GM19328 (cell line): Measurements from ENCODE around the gene TMEM151B.

Experiments
- ATAC-seq: cut with Tn5 transposase; IDR thresholded peaks from one replicate; pipeline ENCODE4 v1.9.1; 2021; ENCODE audit warnings: mild to moderate bottlenecking, moderate library complexity; ENCODE audit not compliant: unreplicated experiment

Gene TMEM151B

GRCh38 chr6:44250067-44250717, 20.1 kb upstream of the TMEM151B start:
- ATAC-seq, result no peak

- ATAC-seq, result no peak
Observed at GRCh38 chr6:44250718-44251123, 19.5 kb upstream of the TMEM151B start.

GRCh38 chr6:44251576-44252524, 18.4 kb upstream of the TMEM151B start:
- ATAC-seq, result no peak

- no peak for ATAC-seq
Observed at GRCh38 chr6:44253307-44254101, 16.7 kb upstream of the TMEM151B start.

GRCh38 chr6:44254191-44255104, 15.8 kb upstream of the TMEM151B start:
- no peak for ATAC-seq

- ATAC-seq, result no peak
Observed at GRCh38 chr6:44255105-44255808, 15.0 kb upstream of the TMEM151B start.

- no peak for ATAC-seq
Observed at GRCh38 chr6:44255871-44256774, 14.1 kb upstream of the TMEM151B start.

- no peak for ATAC-seq
Observed at GRCh38 chr6:44256775-44257024, 13.6 kb upstream of the TMEM151B start.

- ATAC-seq, result peak; percentile 49
Observed at GRCh38 chr6:44257025-44257752, 13.1 kb upstream of the TMEM151B start, which contains the start of gene SLC35B2. SLC35B2 (minus strand) TSS chr6:44257528; CDS start chr6:44257410, 118 bp downstream.

GRCh38 chr6:44257753-44258324, 12.4 kb upstream of the TMEM151B start:
- peak; percentile 16 for ATAC-seq

GRCh38 chr6:44258325-44258863, 11.9 kb upstream of the TMEM151B start:
- ATAC-seq, result no peak

GRCh38 chr6:44258921-44259320, 11.3 kb upstream of the TMEM151B start:
- ATAC-seq, result no peak

GRCh38 chr6:44260011-44260410, 10.2 kb upstream of the TMEM151B start:
- ATAC-seq, result no peak

GRCh38 chr6:44260451-44261297, 9.6 kb upstream of the TMEM151B start:
- no peak for ATAC-seq

- no peak for ATAC-seq
Observed at GRCh38 chr6:44261581-44261980, 8.7 kb upstream of the TMEM151B start.
